IMR-90 (cell line): ENCODE results near the gene IFNA8.
"Not testable (repeated sequence)": the region's sequence is repeated elsewhere in the genome, so short reads cannot be mapped to it uniquely, and the experiment has no call there.

Source experiments
- BHLHE40 ChIP-seq: fragments of 150-350 bp; IDR thresholded peaks from 2 replicates; pipeline ENCODE4 v1.6.1; 2016; ENCODE audit warnings: mild to moderate bottlenecking, low read depth, low read length
- CEBPB ChIP-seq: IDR thresholded peaks from 2 replicates; pipeline ENCODE4 v1.6.1; 2012; ENCODE audit warnings: low read depth, low read length, improper control_type of control experiment
- ELK1 ChIP-seq: fragments of 150-350 bp; IDR thresholded peaks from 2 replicates; pipeline ENCODE4 v1.6.1; 2016; ENCODE audit warnings: low read depth, mild to moderate bottlenecking, low read length, moderate library complexity, borderline replicate concordance
- POLR2A ChIP-seq: IDR thresholded peaks from 2 replicates; pipeline ENCODE4 v1.6.1; 2012; ENCODE audit warnings: mild to moderate bottlenecking, low read depth, low read length
- RCOR1 ChIP-seq: IDR thresholded peaks from 2 replicates; pipeline ENCODE4 v1.6.1; 2012; ENCODE audit warnings: mild to moderate bottlenecking, low read length, improper control_type of control experiment; ENCODE audit not compliant: insufficient replicate concordance
- SMC3 ChIP-seq: fragments of 150-350 bp; IDR thresholded peaks from 2 replicates; pipeline ENCODE4 v1.6.1; 2016; ENCODE audit warnings: low read depth, mild to moderate bottlenecking, antibody characterized with exemption, low read length, moderate library complexity
- TF ChIP-seq, protein P1 (sequence below): conservative IDR thresholded peaks from 2 replicates; pipeline ENCODE4 v1.5.1; 2012; ENCODE audit warnings: mild to moderate bottlenecking, low read depth, low read length, improper control_type of control experiment
- TF ChIP-seq, protein P2 (sequence below): fragments of 150-350 bp; IDR thresholded peaks from 2 replicates; pipeline ENCODE4 v1.6.1; 2017; ENCODE audit warnings: mild to moderate bottlenecking, antibody characterized with exemption, low read length, low read depth

DNA sequence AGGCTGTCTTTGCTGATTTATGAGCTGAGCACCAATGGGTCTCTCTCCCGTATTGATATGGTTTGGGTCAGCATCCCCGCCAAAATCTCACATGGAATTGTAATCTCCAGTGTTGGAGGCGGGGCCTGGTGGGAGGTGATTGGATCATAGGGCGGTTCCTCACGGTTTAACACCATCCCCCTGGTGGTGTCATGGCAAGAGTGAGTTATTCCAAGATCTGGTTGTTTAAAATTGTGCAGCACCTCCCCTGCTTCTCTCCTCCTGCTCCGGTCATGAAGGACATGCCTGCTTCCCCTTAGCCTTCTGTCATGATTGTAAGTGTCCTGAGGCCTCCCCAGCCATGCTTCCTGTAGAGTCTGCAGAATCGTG, 26.1 kb downstream of the IFNA8 start:
- TF ChIP-seq, protein P1, sequence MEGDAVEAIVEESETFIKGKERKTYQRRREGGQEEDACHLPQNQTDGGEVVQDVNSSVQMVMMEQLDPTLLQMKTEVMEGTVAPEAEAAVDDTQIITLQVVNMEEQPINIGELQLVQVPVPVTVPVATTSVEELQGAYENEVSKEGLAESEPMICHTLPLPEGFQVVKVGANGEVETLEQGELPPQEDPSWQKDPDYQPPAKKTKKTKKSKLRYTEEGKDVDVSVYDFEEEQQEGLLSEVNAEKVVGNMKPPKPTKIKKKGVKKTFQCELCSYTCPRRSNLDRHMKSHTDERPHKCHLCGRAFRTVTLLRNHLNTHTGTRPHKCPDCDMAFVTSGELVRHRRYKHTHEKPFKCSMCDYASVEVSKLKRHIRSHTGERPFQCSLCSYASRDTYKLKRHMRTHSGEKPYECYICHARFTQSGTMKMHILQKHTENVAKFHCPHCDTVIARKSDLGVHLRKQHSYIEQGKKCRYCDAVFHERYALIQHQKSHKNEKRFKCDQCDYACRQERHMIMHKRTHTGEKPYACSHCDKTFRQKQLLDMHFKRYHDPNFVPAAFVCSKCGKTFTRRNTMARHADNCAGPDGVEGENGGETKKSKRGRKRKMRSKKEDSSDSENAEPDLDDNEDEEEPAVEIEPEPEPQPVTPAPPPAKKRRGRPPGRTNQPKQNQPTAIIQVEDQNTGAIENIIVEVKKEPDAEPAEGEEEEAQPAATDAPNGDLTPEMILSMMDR = not testable (repeated sequence)
- TF ChIP-seq POLR2A, SMC3, CEBPB, RCOR1, ELK1, BHLHE40: not testable (repeated sequence)
- TF ChIP-seq, protein P2, sequence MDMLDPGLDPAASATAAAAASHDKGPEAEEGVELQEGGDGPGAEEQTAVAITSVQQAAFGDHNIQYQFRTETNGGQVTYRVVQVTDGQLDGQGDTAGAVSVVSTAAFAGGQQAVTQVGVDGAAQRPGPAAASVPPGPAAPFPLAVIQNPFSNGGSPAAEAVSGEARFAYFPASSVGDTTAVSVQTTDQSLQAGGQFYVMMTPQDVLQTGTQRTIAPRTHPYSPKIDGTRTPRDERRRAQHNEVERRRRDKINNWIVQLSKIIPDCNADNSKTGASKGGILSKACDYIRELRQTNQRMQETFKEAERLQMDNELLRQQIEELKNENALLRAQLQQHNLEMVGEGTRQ = not testable (repeated sequence)
